Heart left ventricle (tissue), 16 donors: ENCODE results near the gene SYNC. TPM values are rescaled to one million over a fixed set of nuclear protein-coding genes. Genes with fewer than 3 reads are reported as not detected.

Experiments
- ATAC-seq, 4 donors: fragments of 200-7000 bp; cut with Tn5 transposase; one replicate each; pipeline ENCODE4 v1.9.1; 2020 to 2022; ENCODE audit warnings: moderate library complexity in 4 of 4, mild to moderate bottlenecking in 3 of 4, moderate number of reproducible peaks in 1 of 4
- DNase-seq, 5 donors: peaks; one replicate each; pipeline ENCODE4 v3.0.0-alpha.2; 2020
- H3K27ac ChIP-seq, 12 donors: fragments of 200-600 bp; sonication (generic) in 4 of 12; one replicate each; pipeline versions ENCODE4 v1.5.0 to v1.8.0; 2016 to 2022; ENCODE audit warnings: mild to moderate bottlenecking in 2 of 12
- H3K27me3 ChIP-seq, 9 donors: fragments of 200-600 bp; sonication (generic) in 2 of 9; one replicate each; pipeline versions ENCODE4 v1.5.1 to v1.8.0; 2016 to 2022; ENCODE audit warnings: mild to moderate bottlenecking in 3 of 9
- H3K36me3 ChIP-seq, 9 donors: fragments of 200-600 bp; sonication (generic) in 2 of 9; one replicate each; pipeline versions ENCODE4 v1.5.0 to v1.8.0; 2018 to 2022; ENCODE audit warnings: mild to moderate bottlenecking in 2 of 9
- H3K4me1 ChIP-seq, 12 donors: fragments of 200-600 bp; sonication (generic) in 4 of 12; one replicate each; pipeline versions ENCODE4 v1.5.0 to v1.8.0; 2016 to 2022; ENCODE audit warnings: mild to moderate bottlenecking in 3 of 12
- H3K4me3 ChIP-seq, 12 donors: fragments of 200-600 bp; sonication (generic) in 4 of 12; one replicate each; pipeline versions ENCODE4 v1.5.0 to v1.8.0; 2017 to 2022; ENCODE audit warnings: mild to moderate bottlenecking in 9 of 12, moderate library complexity in 4 of 12
- H3K9me3 ChIP-seq, 12 donors: fragments of 200-600 bp; sonication (generic) in 4 of 12; one replicate each; pipeline versions ENCODE4 v1.5.0 to v1.8.0; 2016 to 2022; ENCODE audit warnings: mild to moderate bottlenecking in 1 of 12
- POLR2A ChIP-seq, 2 donors: fragments of 450-650 bp; IDR thresholded peaks; one replicate each; pipeline ENCODE4 v1.6.1; 2017; ENCODE audit warnings: antibody characterized with exemption in 2 of 2, mild to moderate bottlenecking in 2 of 2, moderate library complexity in 2 of 2
- WGBS, 4 donors: extraction: QIAGEN DNeasy Blood & Tissue Kit in 2 of 4; methylation state at CpG; one replicate each; pipeline versions ENCODE4 v1.1.5 to v1.1.7; 2013 to 2018; 5-methylcytosine and 5-hydroxymethylcytosine counted together
- intact Hi-C, 10 donors: fragments of 100-400 bp; cut with DNase I; formaldehyde crosslinking; loops; one replicate each; pipeline versions ENCODE4 v1.11.1 to v1.14.2; 2022
- polyA plus RNA-seq, 2 donors: library from polyadenylated mRNA; stranded (reverse); fragments of 200-250 nt; gene quantifications; one replicate each; pipeline ENCODE4 v1.2.3, GENCODE V29; 2013
- total RNA-seq, 9 donors: library from RNA; depleted of rRNA in 2 of 9; stranded (reverse); fragments of >200 nt in 2 of 9; fragmentation: NEBNext Ultra II Directional in 3 of 9; extraction: Animal tissue kit (Norgen Biotek cat#: 25700) in 3 of 9; gene quantifications; one replicate each; pipeline versions ENCODE4 v1.1.0 to v1.2.4, GENCODE V29; 2016 to 2023
- TF ChIP-seq, protein P1 (sequence below), 12 donors: fragments of 200-600 bp; sonication (generic) in 4 of 12; IDR thresholded peaks; one replicate each; pipeline versions ENCODE4 v1.5.0 to v1.8.0; 2018 to 2022; ENCODE audit warnings: antibody characterized with exemption in 12 of 12, mild to moderate bottlenecking in 5 of 12
- donor health status: ischemic (EF 13 %, LVEDD 7.1; RV severe dilation, severe dysfunction).
- donor health status: healthy with polysubstance abuse.
- donor health status: DM: no; HTN: yes; CAD: no.
- donor health status: DM: no; HTN: no; CAD: no.
- donor health status: ischemic (EF 25% LVEDD 6.9; RV normal size, moderate dysfunction).
- donor health status: ischemic (EF 25% LVEDD 5.7; RV mildly dilated, moderate dysfunction).
- donor health status: healthy.
- donor health status: DM: yes; HTN: yes; CAD: no.
- donor health status: ischemic (EF 35%, LVEDD 5.7; RV mildly dilated, moderate dysfunction).
- donor health status: nonischemic (EF 11% LVEDD 7.7; RV severe dilation, severe dysfunction).
- donor health status: DM: yes; HTN: yes; CAD: no.
- donor health status: PGD.
- donor health status: ischemic (EF 29% LVEDD 5.4; RV normal size, mild dysfunction).
- donor health status: nonischemic (EF 23%, LVEDD 6.1; RV moderate dilation, normal function).

SYNC gene
- total and polyA plus RNA-seq, 11 donors: 2.7 to 22.3 (median 14.3) TPM

DNA sequence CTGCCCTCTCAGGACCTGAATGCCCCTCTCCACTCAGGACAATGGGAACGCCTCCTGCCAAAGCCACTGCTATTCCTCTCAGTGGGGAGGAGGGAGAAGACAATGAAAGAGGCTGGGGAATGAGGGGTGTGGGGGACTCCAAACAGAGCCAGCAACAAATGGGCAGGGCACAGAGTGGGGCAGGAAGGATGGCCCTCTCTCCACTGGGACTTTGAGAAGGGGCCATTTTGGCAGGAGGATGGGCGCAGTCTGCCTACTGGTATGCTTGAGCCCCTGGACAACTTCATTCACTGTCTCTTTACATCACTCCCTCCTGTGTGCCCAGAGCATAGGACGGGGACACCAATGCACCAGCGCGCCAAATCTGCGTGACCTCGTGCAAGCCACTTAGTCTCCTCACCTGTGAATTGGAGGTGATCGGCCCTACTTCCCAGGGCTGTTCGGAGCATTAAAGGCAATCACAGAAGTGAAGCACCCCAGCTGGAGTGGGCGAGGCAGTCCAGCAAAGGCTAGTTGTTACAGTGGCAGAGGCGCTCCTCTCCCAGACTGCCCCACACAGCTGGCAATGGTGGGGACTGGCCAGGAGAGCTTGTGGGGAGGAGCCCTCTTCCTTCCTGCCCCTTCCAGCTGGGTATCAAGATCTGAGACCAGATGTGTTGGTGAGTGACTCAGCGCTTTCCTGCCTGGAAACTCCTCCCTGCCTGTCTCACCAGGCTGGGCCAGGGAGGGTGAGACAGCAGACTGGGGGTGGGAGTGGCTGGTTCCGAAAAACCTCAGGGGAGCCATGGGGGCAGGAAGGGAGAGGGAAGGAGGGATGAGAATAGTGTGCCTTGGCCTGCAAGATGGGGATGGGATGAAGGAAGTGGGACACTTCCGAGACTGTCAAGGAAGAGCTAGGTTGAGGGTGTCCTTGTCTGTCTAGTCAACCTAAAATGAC is 22.4 kb upstream of the SYNC start:
- TF ChIP-seq, protein P1, sequence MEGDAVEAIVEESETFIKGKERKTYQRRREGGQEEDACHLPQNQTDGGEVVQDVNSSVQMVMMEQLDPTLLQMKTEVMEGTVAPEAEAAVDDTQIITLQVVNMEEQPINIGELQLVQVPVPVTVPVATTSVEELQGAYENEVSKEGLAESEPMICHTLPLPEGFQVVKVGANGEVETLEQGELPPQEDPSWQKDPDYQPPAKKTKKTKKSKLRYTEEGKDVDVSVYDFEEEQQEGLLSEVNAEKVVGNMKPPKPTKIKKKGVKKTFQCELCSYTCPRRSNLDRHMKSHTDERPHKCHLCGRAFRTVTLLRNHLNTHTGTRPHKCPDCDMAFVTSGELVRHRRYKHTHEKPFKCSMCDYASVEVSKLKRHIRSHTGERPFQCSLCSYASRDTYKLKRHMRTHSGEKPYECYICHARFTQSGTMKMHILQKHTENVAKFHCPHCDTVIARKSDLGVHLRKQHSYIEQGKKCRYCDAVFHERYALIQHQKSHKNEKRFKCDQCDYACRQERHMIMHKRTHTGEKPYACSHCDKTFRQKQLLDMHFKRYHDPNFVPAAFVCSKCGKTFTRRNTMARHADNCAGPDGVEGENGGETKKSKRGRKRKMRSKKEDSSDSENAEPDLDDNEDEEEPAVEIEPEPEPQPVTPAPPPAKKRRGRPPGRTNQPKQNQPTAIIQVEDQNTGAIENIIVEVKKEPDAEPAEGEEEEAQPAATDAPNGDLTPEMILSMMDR (IDR thresholded peaks at IDR 0.05): no peak
- TF ChIP-seq POLR2A (IDR thresholded peaks at IDR 0.05): no peak

DNA sequence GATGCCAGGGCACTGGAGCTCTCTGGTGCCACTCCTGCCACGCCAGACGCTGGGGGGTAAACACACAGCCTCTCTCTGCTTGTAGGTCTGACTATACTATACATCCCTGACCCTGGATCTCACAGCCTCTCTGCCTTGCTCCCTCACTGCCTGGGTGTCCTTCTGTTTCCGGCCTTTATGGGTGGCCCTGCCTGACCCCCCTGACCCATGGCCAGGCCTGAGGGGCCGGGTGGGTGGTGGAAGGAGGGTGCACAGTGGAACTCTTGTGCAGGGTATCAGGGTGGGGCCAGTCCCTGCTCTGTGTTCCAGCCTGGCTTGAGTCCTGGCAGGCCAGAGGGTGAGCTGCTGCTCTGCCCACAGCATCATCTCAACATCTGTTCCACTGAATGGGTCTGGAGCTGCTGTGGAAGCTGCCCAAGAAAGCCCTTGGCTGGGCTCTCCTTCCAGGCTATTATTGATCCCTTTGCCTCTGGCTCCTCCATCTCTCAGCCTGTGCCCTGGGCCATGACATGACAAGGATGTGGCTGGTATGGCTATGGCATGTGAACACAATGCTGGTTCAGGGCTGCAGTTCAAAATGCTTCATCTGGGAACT is 17.2 kb upstream of the SYNC start:
- TF ChIP-seq POLR2A (IDR thresholded peaks at IDR 0.05): no peak
- TF ChIP-seq, protein P1 (IDR thresholded peaks at IDR 0.05): no peak
- Histone ChIP-seq H3K4me1 (peaks cover 0 to 6% (median under 1%) of the 10 kb centered on the region in 12 donors), H3K27me3 (no peaks in the 10 kb centered on the region), H3K36me3 (no peaks in the 10 kb centered on the region), H3K9me3 (no peaks in the 10 kb centered on the region), H3K27ac (no peak overlapping the region), H3K4me3 (no peak overlapping the region)
- 91 to 96% (median 92%) methylated on average over 4 of the region's 4 CpGs for WGBS, 4 donors
- DNase-seq (no peak), ATAC-seq (no peak)
- intact Hi-C loops: loop anchor here in 5 of 10 donors (5.0 to 10.0 kb wide), 3 partner anchors 155 to 365 kb away; partner anchors contain the start of genes AZIN2 (in 3 of the 5) and FNDC5 (in 2 of the 5)

More for the DNA sequence above, 22.4 kb upstream of the SYNC start:
- no peaks in the 10 kb centered on the region for H3K36me3 ChIP-seq
- peak; percentile 26 to 94 (median 94) for ATAC-seq
- peak; percentile 36 to 87 (median 55) for DNase-seq
- intact Hi-C loops: no loop called here
- H3K9me3 ChIP-seq: no peaks in the 10 kb centered on the region
- peaks cover 0 to 15% (median 7%) of the 10 kb centered on the region in 12 donors for H3K4me1 ChIP-seq
- 53 to 71% (median 57%) methylated on average over 13 to 14 of the region's 14 CpGs for WGBS, 4 donors
- H3K27ac ChIP-seq: peak overlapping the region in 1 of 12 donors; percentile 18
- H3K27me3 ChIP-seq: no peaks in the 10 kb centered on the region
- no peak overlapping the region for H3K4me3 ChIP-seq

DNA sequence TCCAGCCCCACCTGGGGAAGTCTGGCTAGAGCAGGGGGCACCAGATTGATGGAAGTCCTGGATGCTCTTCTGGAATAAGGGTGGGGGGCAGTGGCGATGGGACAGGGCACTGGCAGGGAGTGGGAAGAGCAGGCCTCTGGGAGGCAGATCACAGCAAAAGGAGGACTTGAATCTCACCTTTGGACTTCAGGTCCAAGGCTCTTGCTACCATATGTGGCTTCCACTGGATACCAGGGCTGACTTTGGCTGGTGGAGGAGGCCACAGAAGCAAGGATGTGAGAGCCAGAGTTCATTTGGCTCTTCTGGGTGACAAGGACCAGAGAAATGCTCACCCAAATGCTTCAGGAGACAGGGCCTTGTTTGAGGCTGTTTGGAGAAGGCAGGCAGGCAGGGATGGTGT is 16.0 kb upstream of the SYNC start:
- DNase-seq: no peak
- intact Hi-C loops: loop anchor here in 5 of 10 donors (5.0 to 10.0 kb wide), 3 partner anchors 156 to 366 kb away; partner anchors contain the start of genes AZIN2 (in 3 of the 5) and FNDC5 (in 2 of the 5)

More for the DNA sequence above, 16.0 kb upstream of the SYNC start:
- Histone ChIP-seq H3K27me3 (no peaks in the 10 kb centered on the region), H3K4me1 (peaks cover 0 to 3% (median 0%) of the 10 kb centered on the region in 12 donors), H3K27ac (no peak overlapping the region), H3K9me3 (no peaks in the 10 kb centered on the region), H3K4me3 (no peak overlapping the region), H3K36me3 (no peaks in the 10 kb centered on the region)
- 82 to 100% (median 94%) methylated on average over 1 of the region's 1 CpG for WGBS, 4 donors
- no peak for ATAC-seq
- TF ChIP-seq POLR2A (IDR thresholded peaks at IDR 0.05): no peak
- TF ChIP-seq, protein P1 (IDR thresholded peaks at IDR 0.05): no peak
